ENCODE results near the gene TTC28. TPM values are rescaled to one million over a fixed set of nuclear protein-coding genes. Genes with fewer than 3 reads are reported as not detected.

Gene TTC28
- total RNA-seq, 1 donor from 2014 or later: 70.8 TPM

DNA sequence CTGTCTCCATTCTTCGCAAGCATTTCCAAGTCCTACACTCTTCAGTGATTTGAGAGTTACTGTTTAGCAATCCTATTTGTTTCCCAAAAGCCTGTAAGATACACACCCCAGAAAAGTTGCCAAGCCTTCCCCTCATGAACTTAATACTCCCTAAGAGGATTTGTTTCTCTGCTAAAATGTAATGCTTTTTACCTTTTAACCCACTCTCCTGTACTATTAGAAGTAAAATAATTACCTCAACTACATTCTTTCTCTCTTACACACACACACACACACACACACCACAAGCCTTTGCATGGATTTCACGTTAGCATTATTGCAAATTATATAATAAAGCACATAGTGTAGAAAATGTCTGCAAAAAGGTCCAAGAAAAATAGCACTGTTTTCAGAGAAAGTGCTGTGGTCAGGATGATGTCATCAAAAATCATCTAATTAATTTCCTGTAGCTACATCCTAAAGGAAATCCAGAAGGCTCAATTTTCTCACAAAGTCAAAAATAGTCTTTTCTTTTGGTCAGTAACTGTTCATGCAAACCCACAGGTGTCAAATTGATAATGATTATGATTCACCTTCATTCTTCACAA, 396.5 kb downstream of the TTC28 start:
- Mint-ChIP-seq H3K9me3 (ENCODE audit: unreplicated experiment) (no peaks in the 10 kb centered on the region), H3K27ac (ENCODE audit: unreplicated experiment) (no peak overlapping the region), H3K27me3 (ENCODE audit: unreplicated experiment) (no peaks in the 10 kb centered on the region), H3K36me3 (ENCODE audit: low read depth, unreplicated experiment) (no peaks in the 10 kb centered on the region), H3K4me3 (ENCODE audit: unreplicated experiment) (no peak overlapping the region), H3K4me1 (ENCODE audit: unreplicated experiment) (peaks cover 8% of the 10 kb centered on the region)
- no peak for DNase-seq (ENCODE audit: low spot score)
- TF ChIP-seq, protein P1, sequence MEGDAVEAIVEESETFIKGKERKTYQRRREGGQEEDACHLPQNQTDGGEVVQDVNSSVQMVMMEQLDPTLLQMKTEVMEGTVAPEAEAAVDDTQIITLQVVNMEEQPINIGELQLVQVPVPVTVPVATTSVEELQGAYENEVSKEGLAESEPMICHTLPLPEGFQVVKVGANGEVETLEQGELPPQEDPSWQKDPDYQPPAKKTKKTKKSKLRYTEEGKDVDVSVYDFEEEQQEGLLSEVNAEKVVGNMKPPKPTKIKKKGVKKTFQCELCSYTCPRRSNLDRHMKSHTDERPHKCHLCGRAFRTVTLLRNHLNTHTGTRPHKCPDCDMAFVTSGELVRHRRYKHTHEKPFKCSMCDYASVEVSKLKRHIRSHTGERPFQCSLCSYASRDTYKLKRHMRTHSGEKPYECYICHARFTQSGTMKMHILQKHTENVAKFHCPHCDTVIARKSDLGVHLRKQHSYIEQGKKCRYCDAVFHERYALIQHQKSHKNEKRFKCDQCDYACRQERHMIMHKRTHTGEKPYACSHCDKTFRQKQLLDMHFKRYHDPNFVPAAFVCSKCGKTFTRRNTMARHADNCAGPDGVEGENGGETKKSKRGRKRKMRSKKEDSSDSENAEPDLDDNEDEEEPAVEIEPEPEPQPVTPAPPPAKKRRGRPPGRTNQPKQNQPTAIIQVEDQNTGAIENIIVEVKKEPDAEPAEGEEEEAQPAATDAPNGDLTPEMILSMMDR (IDR thresholded peaks at IDR 0.05; ENCODE audit: unreplicated experiment): no peak

DNA sequence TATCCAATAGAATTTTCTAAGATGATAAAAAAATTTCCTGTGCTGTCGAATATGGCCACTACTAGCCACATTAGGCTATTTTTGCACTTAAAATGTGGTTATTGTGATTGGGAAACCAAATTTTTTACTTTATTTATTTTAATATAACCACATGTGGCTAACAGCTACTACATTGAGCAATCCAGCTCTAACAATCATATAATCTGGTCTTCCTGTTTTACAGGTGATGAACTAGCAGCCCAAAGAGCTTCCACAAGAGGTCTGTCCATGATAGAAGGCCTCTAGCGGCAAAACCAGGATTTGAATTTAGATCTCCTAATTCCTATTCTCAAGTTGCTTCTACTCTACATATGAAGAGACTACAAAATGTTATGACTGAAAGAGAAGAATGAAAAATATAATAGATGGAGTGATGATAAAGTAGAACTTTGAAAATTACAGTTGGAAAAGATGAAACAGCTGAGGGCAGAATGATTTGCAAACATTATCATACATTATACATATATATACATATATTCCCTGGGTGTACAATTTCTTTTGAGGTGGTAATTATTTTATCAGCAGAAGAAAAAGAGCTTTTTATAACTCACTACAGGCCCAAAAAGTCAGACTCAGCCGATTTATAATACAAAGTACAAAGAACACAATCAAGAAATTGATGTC, 397.1 kb downstream of the TTC28 start:
- no peak overlapping the region for H3K27ac Mint-ChIP-seq (ENCODE audit: unreplicated experiment)
- H3K27me3 Mint-ChIP-seq (ENCODE audit: unreplicated experiment): no peaks in the 10 kb centered on the region
- H3K9me3 Mint-ChIP-seq (ENCODE audit: unreplicated experiment): no peaks in the 10 kb centered on the region
- H3K4me1 Mint-ChIP-seq (ENCODE audit: unreplicated experiment): peaks cover 8% of the 10 kb centered on the region
- H3K4me3 Mint-ChIP-seq (ENCODE audit: unreplicated experiment): no peak overlapping the region
- TF ChIP-seq, protein P1 (IDR thresholded peaks at IDR 0.05; ENCODE audit: unreplicated experiment): no peak
- DNase-seq (ENCODE audit: low spot score): no peak
- H3K36me3 Mint-ChIP-seq (ENCODE audit: low read depth, unreplicated experiment): no peaks in the 10 kb centered on the region

DNA sequence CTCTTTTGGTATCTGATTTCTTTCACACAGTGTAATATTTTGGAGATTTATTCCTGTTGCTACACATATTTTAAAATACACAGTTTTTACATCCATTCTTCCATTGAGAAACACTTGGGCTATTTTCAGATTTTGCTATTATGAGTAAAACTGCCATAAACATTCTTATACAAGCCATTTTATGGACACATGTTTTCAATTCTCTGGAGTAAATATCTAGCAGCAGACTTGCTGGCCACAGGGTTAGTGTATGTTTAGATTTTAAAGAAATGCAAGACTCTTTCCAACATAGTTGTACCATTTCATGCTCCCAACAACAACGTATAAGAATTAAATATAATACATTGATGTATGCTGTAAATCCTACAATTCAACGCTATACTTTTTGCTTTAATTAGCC, 399.8 kb downstream of the TTC28 start:
- peaks cover 8% of the 10 kb centered on the region for H3K4me1 Mint-ChIP-seq (ENCODE audit: unreplicated experiment)
- no peaks in the 10 kb centered on the region for H3K9me3 Mint-ChIP-seq (ENCODE audit: unreplicated experiment)
- DNase-seq (ENCODE audit: low spot score): no peak
- H3K27me3 Mint-ChIP-seq (ENCODE audit: unreplicated experiment): no peaks in the 10 kb centered on the region
- no peak overlapping the region for H3K4me3 Mint-ChIP-seq (ENCODE audit: unreplicated experiment)
- TF ChIP-seq, protein P1 (IDR thresholded peaks at IDR 0.05; ENCODE audit: unreplicated experiment): no peak
- H3K27ac Mint-ChIP-seq (ENCODE audit: unreplicated experiment): no peak overlapping the region
- no peaks in the 10 kb centered on the region for H3K36me3 Mint-ChIP-seq (ENCODE audit: low read depth, unreplicated experiment)

DNA sequence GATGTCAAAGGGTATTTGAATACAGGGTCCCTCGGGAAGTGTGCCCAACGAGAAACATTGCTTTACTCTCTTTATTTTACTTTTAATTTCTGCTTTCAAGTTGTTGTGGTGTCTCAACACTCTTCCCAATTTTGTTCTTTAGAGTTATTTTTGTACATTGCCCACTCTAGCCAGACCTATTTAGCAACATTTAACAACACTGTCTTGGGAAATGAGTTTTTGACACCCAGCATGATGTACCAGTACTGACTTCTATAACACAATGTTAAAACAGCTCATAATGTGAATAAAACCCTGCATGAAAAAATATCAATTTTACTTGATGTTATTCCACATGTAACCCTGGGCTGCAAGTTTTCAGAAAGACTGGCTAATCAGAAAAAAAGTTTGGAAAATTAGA, 410.4 kb downstream of the TTC28 start:
- Mint-ChIP-seq H3K9me3 (ENCODE audit: unreplicated experiment) (no peaks in the 10 kb centered on the region), H3K36me3 (ENCODE audit: low read depth, unreplicated experiment) (no peaks in the 10 kb centered on the region), H3K4me3 (ENCODE audit: unreplicated experiment) (no peak overlapping the region), H3K27me3 (ENCODE audit: unreplicated experiment) (no peaks in the 10 kb centered on the region), H3K4me1 (ENCODE audit: unreplicated experiment) (no peaks in the 10 kb centered on the region), H3K27ac (ENCODE audit: unreplicated experiment) (no peak overlapping the region)
- DNase-seq (ENCODE audit: low spot score): no peak
- TF ChIP-seq, protein P1 (IDR thresholded peaks at IDR 0.05; ENCODE audit: unreplicated experiment): no peak

DNA sequence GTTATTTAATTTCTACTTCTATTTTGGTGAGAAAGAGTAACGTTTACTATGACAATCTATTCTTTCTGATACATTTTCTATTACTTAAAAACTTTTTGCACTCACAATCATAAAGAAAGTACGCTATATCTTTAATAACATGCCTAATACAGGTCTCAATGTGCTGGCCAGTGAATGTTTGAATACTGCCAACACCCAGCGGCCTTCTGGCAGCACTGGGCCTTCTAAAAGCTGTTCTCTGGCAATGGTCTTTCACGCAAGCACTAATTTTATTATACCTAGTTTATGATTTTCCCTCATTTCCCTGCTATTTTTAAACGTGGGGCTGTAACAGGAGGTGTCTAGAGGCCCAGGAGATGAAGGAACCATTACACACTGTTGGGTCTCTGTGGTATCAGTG, 410.8 kb downstream of the TTC28 start:
- Mint-ChIP-seq H3K4me1 (ENCODE audit: unreplicated experiment) (no peaks in the 10 kb centered on the region), H3K9me3 (ENCODE audit: unreplicated experiment) (no peaks in the 10 kb centered on the region), H3K36me3 (ENCODE audit: low read depth, unreplicated experiment) (no peaks in the 10 kb centered on the region), H3K27ac (ENCODE audit: unreplicated experiment) (no peak overlapping the region), H3K4me3 (ENCODE audit: unreplicated experiment) (no peak overlapping the region), H3K27me3 (ENCODE audit: unreplicated experiment) (no peaks in the 10 kb centered on the region)
- TF ChIP-seq, protein P1 (IDR thresholded peaks at IDR 0.05; ENCODE audit: unreplicated experiment): no peak
- DNase-seq (ENCODE audit: low spot score): no peak

All from endothelial cell (in vitro differentiated cells).